ENCODE results near the gene SERPINF2. TPM values are rescaled to one million over a fixed set of nuclear protein-coding genes. Genes with fewer than 3 reads are reported as not detected.

Gene SERPINF2
- polyA plus RNA-seq, 1 of the 3 experiments (the other 2 are of a cell fraction): 0.26 TPM

DNA sequence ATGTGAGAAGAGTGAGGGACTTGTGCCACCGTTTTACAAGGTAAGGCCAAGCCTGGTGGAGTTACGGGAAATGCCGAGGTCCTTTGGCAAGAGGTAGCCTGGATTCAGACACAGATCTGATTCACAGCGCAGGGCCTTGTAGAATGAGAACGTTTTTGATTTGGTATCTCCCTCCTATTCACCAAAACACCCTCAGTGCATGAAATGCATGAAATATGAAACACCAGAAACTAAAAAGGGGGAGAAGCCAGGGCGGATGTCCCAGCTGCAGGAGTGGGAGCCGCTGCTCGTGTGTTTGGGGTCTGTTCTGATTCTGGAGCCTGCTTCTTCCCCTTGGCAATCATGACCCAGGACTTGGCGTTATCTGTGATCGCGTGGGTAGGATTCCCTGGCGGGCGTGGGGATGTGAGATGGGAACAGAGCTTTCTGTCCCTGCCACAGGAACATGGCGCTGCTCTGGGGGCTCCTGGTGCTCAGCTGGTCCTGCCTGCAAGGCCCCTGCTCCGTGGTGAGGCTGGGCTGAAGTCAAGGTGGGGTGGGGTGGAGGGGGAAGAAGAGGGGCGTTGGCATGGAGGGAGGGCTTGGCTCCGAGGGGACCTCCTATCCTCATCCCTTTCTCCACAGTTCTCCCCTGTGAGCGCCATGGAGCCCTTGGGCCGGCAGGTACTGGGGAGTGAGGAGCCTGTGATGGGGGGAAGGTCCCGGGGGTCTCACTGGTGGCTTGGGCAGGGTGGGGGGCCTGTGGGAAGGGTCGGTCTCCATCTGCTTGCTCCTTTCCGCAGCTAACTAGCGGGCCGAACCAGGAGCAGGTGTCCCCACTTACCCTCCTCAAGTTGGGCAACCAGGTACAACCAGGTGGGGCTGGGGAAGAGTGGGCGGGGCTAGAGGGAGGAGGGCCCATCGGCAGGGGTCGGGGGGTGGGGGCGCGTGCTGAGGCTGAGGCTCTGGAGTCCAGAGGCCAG lies 2.2 kb downstream of the SERPINF2 start:
- Histone ChIP-seq H3K9ac (no peak overlapping the region), H3K79me2 (ENCODE audit: insufficient read depth) (no peaks in the 10 kb centered on the region), H4K20me1 (ENCODE audit: insufficient read depth) (no peaks in the 10 kb centered on the region), H3K27me3 (ENCODE audit: insufficient read depth) (no peaks in the 10 kb centered on the region), H3K9me3 (no peaks in the 10 kb centered on the region), H3K4me1 (ENCODE audit: control insufficient read depth in 1 of 2, insufficient read depth in 2 of 2, low read depth in 1 of 2, low read length in 1 of 2) (peaks cover 0 to 3% of the 10 kb centered on the region in 2 experiments; a peak in 1 of 4 replicates), H2AFZ (ENCODE audit: low read depth) (no peak overlapping the region), H3K36me3 (replicated peaks in 1 of 2; ENCODE audit: control insufficient read depth in 1 of 2, insufficient read depth in 2 of 2, low read length in 1 of 2) (no peaks in the 10 kb centered on the region), H3K4me2 (no peak overlapping the region), H3K27ac (ENCODE audit: low read depth in 2 of 2, low read length in 1 of 2) (no peak overlapping the region), H3K9me2 (no peaks in the 10 kb centered on the region), H3F3A (replicated peaks; ENCODE audit: insufficient read depth) (no peaks in the 10 kb centered on the region), H3K4me3 (ENCODE audit: low read depth in 2 of 2, low read length in 1 of 2) (no peak overlapping the region)
- TF ChIP-seq ELF1 (IDR thresholded peaks at IDR 0.05): no peak
- no peak for TF ChIP-seq RAD21 (IDR thresholded peaks at IDR 0.05; ENCODE audit: low read length)
- no peak for TF ChIP-seq CHD2 (IDR thresholded peaks at IDR 0.05; ENCODE audit: low read length, partially characterized antibody)
- TF ChIP-seq TCF12 (IDR thresholded peaks at IDR 0.05): no peak
- no peak for TF ChIP-seq RXRA (IDR thresholded peaks at IDR 0.05; ENCODE audit: borderline replicate concordance, low read depth)
- TF ChIP-seq MXI1 (IDR thresholded peaks at IDR 0.05; ENCODE audit: low read depth, low read length): no peak
- TF ChIP-seq, protein P1, sequence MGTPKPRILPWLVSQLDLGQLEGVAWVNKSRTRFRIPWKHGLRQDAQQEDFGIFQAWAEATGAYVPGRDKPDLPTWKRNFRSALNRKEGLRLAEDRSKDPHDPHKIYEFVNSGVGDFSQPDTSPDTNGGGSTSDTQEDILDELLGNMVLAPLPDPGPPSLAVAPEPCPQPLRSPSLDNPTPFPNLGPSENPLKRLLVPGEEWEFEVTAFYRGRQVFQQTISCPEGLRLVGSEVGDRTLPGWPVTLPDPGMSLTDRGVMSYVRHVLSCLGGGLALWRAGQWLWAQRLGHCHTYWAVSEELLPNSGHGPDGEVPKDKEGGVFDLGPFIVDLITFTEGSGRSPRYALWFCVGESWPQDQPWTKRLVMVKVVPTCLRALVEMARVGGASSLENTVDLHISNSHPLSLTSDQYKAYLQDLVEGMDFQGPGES (IDR thresholded peaks at IDR 0.05; ENCODE audit: low read depth, low read length): no peak
- TF ChIP-seq, protein P2, sequence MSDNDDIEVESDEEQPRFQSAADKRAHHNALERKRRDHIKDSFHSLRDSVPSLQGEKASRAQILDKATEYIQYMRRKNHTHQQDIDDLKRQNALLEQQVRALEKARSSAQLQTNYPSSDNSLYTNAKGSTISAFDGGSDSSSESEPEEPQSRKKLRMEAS (IDR thresholded peaks at IDR 0.05; ENCODE audit: low read depth): no peak
- TF ChIP-seq TAF1 (IDR thresholded peaks at IDR 0.05; ENCODE audit: borderline replicate concordance, low read depth, low read length): no peak
- TF ChIP-seq RCOR1 (IDR thresholded peaks at IDR 0.05; ENCODE audit: low read length): no peak
- DNase-seq: peak; percentile 38
- ChIA-PET CTCF (no interaction called here), POLR2A (no interaction called here)
- 80% methylated on average over 22 of the region's 29 CpGs for WGBS (ENCODE audit: low lambda C conversion rate)

DNA sequence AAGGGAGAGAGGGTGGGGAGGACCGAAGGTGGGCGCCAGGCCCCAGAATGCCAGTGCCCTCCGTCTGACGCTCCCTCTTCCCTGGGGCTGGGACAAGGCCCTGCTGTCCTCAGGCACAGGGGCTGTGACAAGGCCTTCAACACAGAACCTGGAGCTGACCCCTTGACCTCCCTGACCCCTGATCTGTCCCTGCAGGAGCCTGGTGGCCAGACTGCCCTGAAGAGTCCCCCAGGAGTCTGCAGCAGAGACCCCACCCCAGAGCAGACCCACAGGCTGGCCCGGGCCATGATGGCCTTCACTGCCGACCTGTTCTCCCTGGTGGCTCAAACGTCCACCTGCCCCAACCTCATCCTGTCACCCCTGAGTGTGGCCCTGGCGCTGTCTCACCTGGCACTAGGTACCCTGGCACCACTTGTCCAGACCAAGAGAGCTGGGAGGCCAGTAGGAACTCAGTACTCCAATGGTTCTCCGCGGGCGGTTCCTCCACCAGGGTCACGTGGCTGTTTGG lies 2.9 kb downstream of the SERPINF2 start:
- Histone ChIP-seq H3K27ac (ENCODE audit: low read depth in 2 of 2, low read length in 1 of 2) (no peak overlapping the region), H3K9me2 (no peaks in the 10 kb centered on the region), H2AFZ (ENCODE audit: low read depth) (no peak overlapping the region), H3K27me3 (ENCODE audit: insufficient read depth) (no peaks in the 10 kb centered on the region), H3F3A (replicated peaks; ENCODE audit: insufficient read depth) (no peaks in the 10 kb centered on the region), H3K4me3 (ENCODE audit: low read depth in 2 of 2, low read length in 1 of 2) (no peak overlapping the region), H3K36me3 (replicated peaks in 1 of 2; ENCODE audit: control insufficient read depth in 1 of 2, insufficient read depth in 2 of 2, low read length in 1 of 2) (no peaks in the 10 kb centered on the region), H3K4me2 (no peak overlapping the region), H3K4me1 (ENCODE audit: control insufficient read depth in 1 of 2, insufficient read depth in 2 of 2, low read depth in 1 of 2, low read length in 1 of 2) (peaks cover 0 to 3% of the 10 kb centered on the region in 2 experiments; a peak in 1 of 4 replicates), H3K9ac (no peak overlapping the region), H3K9me3 (no peaks in the 10 kb centered on the region), H4K20me1 (ENCODE audit: insufficient read depth) (no peaks in the 10 kb centered on the region), H3K79me2 (ENCODE audit: insufficient read depth) (no peaks in the 10 kb centered on the region)
- DNase-seq: no peak
- WGBS (ENCODE audit: low lambda C conversion rate): 80% methylated on average over 8 of the region's 12 CpGs
- CTCF ChIA-PET: no interaction called here
- POLR2A ChIA-PET: no interaction called here
- TF ChIP-seq EZH2phosphoT487 (IDR thresholded peaks at IDR 0.05; ENCODE audit: borderline replicate concordance, low read depth) (no peak), SIN3A (IDR thresholded peaks at IDR 0.05; ENCODE audit: borderline replicate concordance, low read depth, low read length) (no peak), FOXM1 (IDR thresholded peaks at IDR 0.05; ENCODE audit: low read depth) (no peak), GABPA (IDR thresholded peaks at IDR 0.05; ENCODE audit: low read depth) (no peak), JUND (IDR thresholded peaks at IDR 0.05) (no peak), TEAD4 (IDR thresholded peaks at IDR 0.05; ENCODE audit: borderline replicate concordance, insufficient read depth) (no peak), POLR2AphosphoS5 (IDR thresholded peaks at IDR 0.05; ENCODE audit: low read depth, low read length) (no peak), TAF1 (IDR thresholded peaks at IDR 0.05; ENCODE audit: borderline replicate concordance, low read depth, low read length) (no peak), RCOR1 (IDR thresholded peaks at IDR 0.05; ENCODE audit: low read length) (no peak), MXI1 (IDR thresholded peaks at IDR 0.05; ENCODE audit: low read depth, low read length) (no peak), GATA2 (CRISPR knock-in tag; IDR thresholded peaks at IDR 0.05) (no peak)
- TF ChIP-seq, protein P3, sequence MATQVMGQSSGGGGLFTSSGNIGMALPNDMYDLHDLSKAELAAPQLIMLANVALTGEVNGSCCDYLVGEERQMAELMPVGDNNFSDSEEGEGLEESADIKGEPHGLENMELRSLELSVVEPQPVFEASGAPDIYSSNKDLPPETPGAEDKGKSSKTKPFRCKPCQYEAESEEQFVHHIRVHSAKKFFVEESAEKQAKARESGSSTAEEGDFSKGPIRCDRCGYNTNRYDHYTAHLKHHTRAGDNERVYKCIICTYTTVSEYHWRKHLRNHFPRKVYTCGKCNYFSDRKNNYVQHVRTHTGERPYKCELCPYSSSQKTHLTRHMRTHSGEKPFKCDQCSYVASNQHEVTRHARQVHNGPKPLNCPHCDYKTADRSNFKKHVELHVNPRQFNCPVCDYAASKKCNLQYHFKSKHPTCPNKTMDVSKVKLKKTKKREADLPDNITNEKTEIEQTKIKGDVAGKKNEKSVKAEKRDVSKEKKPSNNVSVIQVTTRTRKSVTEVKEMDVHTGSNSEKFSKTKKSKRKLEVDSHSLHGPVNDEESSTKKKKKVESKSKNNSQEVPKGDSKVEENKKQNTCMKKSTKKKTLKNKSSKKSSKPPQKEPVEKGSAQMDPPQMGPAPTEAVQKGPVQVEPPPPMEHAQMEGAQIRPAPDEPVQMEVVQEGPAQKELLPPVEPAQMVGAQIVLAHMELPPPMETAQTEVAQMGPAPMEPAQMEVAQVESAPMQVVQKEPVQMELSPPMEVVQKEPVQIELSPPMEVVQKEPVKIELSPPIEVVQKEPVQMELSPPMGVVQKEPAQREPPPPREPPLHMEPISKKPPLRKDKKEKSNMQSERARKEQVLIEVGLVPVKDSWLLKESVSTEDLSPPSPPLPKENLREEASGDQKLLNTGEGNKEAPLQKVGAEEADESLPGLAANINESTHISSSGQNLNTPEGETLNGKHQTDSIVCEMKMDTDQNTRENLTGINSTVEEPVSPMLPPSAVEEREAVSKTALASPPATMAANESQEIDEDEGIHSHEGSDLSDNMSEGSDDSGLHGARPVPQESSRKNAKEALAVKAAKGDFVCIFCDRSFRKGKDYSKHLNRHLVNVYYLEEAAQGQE (IDR thresholded peaks at IDR 0.05; ENCODE audit: low read depth, low read length): no peak
- TF ChIP-seq, protein P4, sequence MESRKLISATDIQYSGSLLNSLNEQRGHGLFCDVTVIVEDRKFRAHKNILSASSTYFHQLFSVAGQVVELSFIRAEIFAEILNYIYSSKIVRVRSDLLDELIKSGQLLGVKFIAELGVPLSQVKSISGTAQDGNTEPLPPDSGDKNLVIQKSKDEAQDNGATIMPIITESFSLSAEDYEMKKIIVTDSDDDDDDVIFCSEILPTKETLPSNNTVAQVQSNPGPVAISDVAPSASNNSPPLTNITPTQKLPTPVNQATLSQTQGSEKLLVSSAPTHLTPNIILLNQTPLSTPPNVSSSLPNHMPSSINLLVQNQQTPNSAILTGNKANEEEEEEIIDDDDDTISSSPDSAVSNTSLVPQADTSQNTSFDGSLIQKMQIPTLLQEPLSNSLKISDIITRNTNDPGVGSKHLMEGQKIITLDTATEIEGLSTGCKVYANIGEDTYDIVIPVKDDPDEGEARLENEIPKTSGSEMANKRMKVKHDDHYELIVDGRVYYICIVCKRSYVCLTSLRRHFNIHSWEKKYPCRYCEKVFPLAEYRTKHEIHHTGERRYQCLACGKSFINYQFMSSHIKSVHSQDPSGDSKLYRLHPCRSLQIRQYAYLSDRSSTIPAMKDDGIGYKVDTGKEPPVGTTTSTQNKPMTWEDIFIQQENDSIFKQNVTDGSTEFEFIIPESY (IDR thresholded peaks at IDR 0.05; ENCODE audit: borderline replicate concordance, low read depth): no peak
